Measurements from ENCODE around the gene MYL7.

MYL7 gene

DNA sequence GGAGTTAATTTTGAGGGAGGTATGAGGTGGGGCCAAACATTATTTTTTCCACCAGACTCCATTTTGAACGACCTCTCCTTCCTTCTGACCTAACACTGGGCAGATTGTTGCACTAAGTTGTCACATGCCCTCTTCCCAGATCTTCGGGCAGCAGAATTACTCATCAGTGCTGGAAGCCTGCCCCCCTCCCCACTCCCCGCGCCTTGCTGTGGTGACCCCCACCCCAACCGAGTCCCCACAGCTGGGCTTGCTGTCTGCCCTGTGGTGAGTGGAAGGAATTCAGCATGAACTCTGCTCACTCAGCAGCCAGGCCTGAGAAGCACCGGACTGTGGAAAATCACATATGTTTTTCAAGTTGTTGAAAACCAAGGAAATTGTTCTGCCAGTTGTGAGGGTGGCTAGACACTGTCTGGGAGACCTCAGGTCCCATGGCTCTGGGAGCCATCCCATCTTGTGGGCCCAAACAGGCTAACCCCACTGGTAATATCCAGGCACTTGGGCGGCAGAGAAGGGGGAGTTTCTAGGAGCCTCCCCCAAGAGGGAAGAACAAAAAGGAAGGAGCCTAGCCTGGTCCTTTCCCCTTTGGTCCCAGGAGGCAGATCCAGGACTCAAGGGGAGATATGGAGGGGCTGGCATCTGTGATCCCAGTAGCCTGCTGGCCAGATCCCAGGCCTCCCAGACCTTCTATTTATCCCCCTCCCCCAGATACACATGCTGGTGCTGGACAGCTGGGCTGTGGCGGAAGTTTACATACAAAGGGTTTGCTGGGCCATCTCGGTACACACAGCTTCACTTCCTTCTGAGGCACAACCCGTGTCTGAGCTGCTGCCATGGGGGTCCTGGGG is 40.5 kb downstream of the MYL7 start:
- DNase-seq (ENCODE audit: low spot score): no peak

DNA sequence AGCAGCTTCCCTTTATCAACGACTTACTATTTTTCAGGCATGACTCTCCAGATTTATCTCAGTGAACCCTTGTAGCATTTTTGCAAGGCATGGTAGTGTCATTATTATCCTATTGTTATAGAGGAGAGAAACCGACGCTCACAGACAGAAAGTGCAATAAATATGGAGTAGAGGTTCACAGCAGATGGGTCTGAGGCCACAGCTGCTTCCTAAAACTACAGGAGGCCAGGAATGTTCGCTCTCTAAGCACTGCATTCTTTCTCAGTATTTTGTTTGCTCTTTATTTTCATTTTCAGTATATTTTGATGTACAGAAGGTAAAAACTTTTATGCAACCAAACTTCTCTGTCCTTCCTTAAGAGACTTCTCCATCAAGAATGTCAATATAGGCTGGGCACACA is 41.5 kb downstream of the MYL7 start:
- no peak for DNase-seq (ENCODE audit: low spot score)

DNA sequence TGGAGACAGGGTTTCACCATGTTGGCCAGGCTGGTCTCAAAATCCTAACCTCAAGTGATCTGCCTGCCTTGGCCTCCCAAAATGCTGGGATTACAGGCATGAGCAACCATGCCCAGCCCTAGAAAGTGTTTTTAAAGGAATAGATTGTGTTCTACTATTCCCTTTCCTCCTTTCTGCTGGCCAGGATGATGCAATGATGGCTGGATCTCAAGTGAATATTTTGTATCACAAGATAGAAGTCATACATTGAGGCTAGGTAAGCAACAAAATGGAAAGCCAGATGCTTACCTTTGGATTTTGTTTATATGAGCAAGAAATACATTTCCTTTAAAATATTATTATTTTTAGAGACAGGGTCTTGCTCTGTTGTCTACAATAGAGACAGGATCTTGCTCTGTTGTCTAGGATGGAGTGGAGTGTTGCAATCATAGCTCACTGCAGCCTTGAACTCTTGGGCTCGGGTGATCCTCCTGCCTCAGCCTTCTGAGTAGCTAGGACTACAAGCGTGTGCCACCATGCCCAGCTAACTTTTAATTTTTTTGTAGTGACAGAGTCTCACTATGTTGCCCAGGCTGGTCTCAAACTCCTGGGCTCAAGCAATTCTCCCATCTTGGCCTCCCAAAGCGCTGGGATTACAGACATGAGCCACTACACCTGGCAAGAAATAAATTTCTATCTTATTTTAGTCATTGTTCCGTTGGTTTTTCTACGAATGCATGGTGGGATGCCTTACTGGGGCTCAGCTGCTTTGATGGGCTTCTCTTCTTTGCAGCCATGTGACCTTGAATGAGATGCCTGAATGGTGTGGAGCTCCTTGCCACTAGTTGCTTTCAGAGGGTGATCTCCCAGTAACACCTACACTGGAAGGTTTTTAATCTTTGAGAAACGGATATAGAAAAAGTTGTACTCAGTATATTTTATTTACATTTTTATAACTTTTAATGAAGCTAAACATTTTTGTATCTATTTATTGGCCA is 42.8 kb downstream of the MYL7 start:
- DNase-seq (ENCODE audit: low spot score): no peak

DNA sequence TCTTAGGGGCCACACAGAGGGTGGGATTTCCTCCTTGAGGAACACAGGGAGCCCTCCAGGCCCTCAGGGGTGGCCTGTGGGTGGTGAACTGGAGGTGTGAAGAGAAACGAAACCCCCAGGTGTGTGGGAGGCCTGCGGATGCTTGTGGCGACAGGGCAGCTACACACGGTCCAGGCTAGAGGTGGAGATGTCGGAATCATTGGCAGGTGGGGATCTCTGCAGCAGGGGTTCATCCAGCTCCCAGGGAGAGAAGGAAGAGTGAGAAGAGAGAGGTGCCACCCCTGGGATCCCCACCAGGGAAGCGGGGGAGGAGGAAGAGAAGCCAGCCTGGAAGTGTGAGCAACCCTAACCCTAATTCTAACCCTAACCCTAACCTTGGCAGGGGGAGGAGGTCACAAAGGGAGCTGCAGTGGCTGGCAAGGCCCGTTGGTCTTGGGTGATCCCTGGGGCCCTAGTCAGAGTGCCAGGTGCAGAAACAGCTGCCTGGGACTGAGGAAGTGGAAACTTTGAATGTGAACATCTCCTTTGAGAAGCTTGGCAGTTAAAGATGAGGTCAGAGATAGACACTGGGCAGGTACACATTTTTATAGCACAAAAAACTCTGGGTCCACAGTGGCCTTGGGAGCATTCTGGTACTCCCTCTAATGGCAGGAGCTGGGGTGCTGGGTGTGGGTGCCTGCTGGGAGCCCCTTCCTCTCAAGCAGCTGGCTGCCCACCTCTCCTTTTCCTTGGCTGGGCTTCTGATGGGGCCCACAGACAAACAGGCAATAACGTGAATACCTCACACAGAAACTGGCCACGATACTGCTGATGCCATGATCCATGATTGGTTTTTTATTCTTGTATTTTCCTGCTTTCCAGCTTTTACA is 43.8 kb downstream of the MYL7 start:
- no peak for DNase-seq (ENCODE audit: low spot score)

DNA sequence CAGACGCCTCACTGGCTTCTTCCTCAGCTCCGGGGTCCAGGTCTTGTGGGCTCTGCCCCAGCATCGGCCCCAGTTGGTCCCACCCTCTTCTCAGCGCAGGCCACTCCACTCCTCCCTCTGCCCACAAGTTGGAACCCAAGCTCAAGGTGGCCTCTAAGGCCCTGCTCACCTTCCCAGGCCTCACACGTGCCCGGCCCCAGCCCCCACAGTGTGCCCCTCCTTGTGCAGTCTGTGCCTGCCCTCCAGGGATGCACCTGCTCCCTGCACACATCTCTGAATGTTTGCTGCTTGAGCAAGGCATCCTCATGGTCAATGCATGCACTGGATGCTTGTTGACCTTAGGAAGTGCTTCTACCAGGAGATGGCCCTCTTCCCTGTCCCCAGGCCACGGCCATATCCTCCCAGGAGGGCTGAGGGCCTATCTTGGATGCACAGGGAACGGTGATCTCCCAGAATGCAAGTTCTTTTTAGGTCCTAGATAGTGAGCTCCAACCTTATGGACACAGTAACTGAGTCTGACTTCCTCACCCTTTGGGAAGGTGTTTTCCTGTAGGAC is 44.7 kb downstream of the MYL7 start:
- no peak for DNase-seq (ENCODE audit: low spot score)

DNA sequence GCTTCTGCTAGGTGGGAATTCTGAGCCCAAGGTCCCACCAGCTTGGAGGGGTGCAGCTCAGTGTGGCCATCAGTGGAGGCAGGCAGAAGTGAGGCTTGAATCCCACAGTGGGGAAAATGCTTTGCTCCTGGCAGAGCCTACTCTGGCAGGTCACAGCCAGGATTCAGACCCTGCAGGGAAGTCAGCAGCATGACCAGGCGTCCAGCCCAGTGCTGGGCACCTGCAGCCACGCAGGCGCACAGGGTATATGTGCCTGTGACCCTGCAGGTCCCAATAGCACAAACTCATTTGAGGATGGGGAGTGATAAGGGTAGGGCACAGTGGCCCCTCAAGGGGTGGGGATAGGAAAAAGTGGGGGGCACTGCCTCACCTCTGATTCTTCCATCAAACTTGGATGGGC is 45.4 kb downstream of the MYL7 start:
- no peak for DNase-seq (ENCODE audit: low spot score)

DNA sequence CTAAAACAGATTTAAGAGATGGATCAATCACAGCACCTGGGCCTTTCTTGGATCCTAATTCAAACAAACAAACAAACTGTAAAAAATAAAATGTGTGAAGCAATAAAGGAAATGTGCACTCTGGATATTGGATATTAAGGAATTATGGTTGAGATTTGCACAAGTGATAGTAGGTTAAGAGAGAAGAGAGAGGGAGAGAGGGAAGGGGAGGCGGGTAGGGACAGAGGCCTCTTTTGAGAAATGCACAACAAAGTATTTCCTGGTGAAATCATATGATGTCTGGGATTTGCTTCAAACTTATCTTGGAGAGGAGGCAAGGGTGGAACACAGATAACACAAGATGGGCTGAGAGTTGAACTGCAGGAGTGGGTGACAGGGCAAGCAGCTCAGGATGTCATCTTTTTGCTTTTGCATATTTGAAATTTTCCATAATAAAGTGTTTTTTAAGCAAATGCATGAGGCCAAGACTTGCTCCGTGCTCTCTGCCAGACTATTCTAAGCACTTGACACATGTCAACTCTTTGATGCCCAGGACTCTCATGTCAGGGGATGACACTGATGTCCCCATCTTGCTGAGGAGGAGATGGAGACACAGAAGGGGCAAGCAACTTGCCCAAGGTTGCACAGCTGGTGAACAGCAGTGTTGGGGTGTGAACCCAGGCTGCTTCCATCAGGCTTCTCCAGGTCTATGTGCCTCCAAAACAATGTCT is 46.1 kb downstream of the MYL7 start:
- no peak for DNase-seq (ENCODE audit: low spot score)

DNA sequence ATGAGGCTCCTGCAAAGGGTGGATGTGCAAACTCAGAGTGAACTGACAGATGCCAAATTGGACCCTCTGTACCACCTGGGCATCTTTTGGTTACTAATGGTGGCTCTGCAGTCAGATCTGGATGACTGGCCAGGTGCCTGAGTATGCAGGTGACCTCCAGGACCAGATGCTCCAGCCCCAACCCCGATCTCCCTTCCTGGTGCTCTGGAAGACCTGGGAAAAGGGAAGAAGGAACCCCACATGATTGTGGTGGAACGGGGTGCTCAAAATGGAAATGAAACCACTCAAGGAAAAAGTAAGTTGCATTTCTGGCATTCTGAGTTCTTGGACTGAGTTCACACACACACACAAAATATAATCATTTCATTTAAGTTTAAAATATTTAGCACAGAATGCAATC is 46.8 kb downstream of the MYL7 start:
- no peak for DNase-seq (ENCODE audit: low spot score)

DNA sequence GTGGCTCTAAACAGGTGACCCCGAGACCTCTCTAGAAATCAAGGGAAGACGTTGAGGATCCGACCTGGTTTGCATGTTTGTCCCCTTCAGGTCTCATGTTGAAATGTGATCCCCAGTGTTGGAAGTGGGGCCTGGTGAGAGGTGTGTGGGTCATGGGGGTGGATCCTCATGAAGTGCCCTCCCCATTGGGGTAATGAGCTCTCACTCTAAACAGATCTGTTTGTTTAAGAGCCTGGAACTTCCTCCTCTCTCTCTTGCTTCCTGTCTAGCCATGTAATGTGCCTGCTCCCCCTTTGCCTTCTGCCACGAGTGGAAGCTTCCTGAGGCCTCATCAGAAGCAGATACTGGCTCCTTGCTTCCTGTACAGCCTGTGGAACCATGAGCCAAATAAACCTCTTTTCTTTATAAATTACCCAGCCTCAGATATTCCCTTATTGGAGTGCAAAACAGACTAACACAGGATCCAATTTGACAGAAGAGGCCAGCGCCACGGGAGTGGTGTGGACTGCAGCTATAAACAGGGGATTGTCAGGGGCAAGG is 48.0 kb downstream of the MYL7 start:
- DNase-seq (ENCODE audit: low spot score): no peak

Data from CD4-positive, alpha-beta T cell treated with Interleukin-6 at 100 ng/mL for 8 hours (primary cell).